ENCODE results near the gene NLRC5. TPM values are rescaled to one million over a fixed set of nuclear protein-coding genes. Genes with fewer than 3 reads are reported as not detected.

Gene NLRC5
- total RNA-seq, 4 donors from 2014 or later = 18.0 to 139 (median 30.6) TPM

DNA sequence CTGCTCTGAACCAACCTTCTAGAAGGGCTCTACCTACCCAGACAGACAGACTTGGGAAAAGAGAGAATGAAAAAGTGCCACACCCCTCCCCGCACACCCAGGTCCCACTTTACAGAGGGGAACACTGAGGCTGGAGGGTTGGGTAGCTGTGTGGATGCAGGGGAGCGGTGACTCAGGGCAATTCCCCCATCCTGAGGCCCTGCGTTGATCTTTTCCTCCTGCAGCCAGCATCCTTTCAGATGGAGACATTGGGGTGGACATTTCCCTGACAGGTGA lies 17.7 kb upstream of the NLRC5 start:
- TF ChIP-seq, protein P1, sequence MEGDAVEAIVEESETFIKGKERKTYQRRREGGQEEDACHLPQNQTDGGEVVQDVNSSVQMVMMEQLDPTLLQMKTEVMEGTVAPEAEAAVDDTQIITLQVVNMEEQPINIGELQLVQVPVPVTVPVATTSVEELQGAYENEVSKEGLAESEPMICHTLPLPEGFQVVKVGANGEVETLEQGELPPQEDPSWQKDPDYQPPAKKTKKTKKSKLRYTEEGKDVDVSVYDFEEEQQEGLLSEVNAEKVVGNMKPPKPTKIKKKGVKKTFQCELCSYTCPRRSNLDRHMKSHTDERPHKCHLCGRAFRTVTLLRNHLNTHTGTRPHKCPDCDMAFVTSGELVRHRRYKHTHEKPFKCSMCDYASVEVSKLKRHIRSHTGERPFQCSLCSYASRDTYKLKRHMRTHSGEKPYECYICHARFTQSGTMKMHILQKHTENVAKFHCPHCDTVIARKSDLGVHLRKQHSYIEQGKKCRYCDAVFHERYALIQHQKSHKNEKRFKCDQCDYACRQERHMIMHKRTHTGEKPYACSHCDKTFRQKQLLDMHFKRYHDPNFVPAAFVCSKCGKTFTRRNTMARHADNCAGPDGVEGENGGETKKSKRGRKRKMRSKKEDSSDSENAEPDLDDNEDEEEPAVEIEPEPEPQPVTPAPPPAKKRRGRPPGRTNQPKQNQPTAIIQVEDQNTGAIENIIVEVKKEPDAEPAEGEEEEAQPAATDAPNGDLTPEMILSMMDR (IDR thresholded peaks at IDR 0.05; ENCODE audit: low read depth) = no peak

DNA sequence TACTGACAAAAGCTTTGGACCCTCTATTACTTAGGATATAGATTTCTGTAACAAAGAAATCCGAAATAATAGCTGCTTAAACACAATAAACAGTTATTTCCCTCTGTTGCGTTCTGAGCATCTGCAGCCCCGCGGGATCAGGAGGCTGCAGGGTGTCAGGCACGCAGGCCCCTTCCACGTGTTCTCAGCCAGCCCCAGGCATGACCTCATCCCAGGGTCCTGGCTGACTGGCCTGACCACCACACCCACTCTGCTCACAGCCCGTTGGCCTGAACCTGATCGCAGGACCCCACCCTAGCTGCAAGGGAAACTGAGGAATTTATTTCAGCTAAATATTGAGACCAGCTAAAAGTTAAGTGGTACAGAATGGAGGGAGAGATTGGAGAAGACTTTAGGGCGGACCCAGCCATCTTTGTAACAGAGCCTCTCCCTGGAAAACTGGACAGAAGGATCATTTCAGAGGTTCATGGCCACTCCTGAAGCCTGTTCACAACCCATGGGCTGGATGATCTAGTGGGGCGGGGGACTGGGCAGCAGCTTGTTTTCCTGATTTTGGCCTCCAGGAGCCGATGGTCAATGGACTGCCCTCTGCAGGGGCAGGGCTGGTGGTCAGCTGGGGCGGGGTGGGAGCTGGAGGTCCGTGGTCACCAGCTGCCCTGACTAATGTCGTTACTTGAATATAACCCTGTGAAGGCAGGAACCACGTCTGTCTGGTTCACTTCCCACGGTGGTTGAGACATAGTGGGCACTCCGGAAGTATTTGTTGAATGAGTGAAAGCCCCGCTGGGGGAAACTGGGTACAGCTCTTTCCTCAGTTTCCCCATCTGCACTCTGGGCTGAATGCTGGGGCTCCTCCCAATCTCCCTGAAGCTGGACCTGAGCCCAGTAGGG lies 16.7 kb upstream of the NLRC5 start:
- TF ChIP-seq, protein P1 (IDR thresholded peaks at IDR 0.05; ENCODE audit: low read depth) = no peak

DNA sequence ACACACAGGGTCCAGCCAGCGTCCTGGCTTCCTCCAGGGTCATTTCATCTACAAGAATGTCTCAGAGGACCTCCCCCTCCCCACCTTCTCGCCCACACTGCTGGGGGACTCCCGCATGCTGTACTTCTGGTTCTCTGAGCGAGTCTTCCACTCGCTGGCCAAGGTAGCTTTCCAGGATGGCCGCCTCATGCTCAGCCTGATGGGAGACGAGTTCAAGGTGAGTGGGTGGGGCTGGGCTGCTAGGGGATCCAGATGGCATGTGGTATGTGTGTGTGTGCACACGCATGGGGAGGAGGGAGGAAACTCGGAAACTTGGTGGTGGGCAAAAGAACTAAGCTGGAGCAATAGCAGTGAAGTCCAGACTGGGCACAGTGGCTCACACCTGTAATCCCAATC lies 16.1 kb upstream of the NLRC5 start:
- TF ChIP-seq, protein P1 (IDR thresholded peaks at IDR 0.05; ENCODE audit: low read depth) = no peak

DNA sequence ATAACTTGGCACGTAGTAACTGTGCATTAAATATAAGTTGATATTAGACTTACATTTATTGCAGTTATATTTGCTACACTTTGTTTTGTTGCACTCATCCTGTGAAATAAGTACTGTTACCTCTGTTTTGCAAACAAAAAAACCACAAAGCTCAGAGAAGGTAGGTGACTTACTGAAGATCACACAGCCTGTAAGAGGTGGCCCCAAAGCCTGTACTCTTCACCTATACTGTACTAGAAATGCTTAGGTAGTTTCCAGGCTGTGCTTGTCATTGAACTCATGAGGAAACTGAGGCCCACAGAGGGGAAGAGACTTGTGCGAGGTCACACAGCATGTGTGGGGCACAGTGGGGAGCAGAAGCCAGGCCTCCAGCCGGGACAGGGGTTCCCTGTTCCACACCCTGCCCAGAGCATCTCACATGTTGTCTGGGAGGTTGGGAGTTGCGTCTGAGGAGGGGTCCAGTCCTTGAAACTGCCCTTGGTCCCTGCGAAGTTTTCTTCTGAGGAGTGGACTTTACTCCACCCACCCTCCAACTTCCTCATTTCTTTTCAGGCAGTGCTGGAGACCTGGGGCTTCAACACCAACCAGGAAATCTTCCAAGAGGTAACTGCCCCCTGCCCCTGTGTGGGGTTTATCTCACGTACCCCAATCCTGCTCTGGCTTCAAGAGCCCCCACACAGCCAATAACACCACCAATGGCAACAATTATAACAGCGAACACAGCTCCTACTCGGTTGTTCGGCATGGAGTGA lies 14.6 kb upstream of the NLRC5 start:
- TF ChIP-seq, protein P1 (IDR thresholded peaks at IDR 0.05; ENCODE audit: low read depth) = no peak

- TF ChIP-seq, protein P1 (IDR thresholded peaks at IDR 0.05; ENCODE audit: low read depth) = no peak
These were observed 13.6 kb upstream of the NLRC5 start for GRCh38 chr16:56975714-56976113.

DNA sequence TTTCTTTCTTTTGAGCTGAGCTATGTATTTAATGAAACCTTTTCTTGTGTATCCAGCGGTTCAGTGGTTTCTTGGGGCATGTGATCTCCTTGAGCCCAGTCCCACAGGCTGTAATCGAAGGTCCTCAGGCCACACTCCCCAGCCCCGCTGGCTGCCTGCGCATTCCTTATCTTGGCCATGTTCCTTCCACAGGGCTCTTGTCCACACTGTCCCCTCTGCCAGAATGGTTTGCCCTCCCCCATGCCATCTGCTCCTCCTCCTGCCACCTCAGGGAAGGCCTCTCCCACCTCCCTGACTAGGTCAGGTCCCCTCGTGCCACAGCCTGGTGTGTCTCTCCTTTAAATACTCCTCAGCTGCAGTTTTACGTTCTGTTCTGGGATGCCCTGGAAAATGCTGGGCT lies 12.1 kb upstream of the NLRC5 start:
- TF ChIP-seq, protein P1 (IDR thresholded peaks at IDR 0.05; ENCODE audit: low read depth) = no peak

- TF ChIP-seq, protein P1 (IDR thresholded peaks at IDR 0.05; ENCODE audit: low read depth) = no peak
These were observed 11.4 kb upstream of the NLRC5 start for GRCh38 chr16:56977823-56978430.

All from subcutaneous adipose tissue (tissue), 4 donors.